WERI-Rb-1 (cell line): Measurements from ENCODE around the gene HTR6.

Experiments used
- DNase-seq: peaks from one replicate; pipeline ENCODE4 v3.0.0-alpha.2; 2020
- H3K27ac ChIP-seq: fragments of 250-450 bp; sonication (Bioruptor Pico); 2 replicates; pipeline ENCODE4 v1.5.1; 2020; ENCODE audit warnings: mild to moderate bottlenecking, moderate library complexity
- H3K27me3 ChIP-seq: fragments of 250-450 bp; sonication (Bioruptor Pico); 2 replicates; pipeline ENCODE4 v1.5.1; 2021; ENCODE audit warnings: mild to moderate bottlenecking, low read depth, moderate library complexity; ENCODE audit not compliant: insufficient read depth, severe bottlenecking
- H3K36me3 ChIP-seq: fragments of 250-450 bp; sonication (Bioruptor Pico); 2 replicates; pipeline ENCODE4 v1.5.1; 2020; ENCODE audit warnings: mild to moderate bottlenecking, moderate library complexity
- H3K4me3 ChIP-seq: 2 replicates; pipeline ENCODE4 v1.5.1; 2011; ENCODE audit warnings: low read depth, mild to moderate bottlenecking, control low read depth, low read length
- H3K9me3 ChIP-seq: fragments of 250-450 bp; sonication (Bioruptor Pico); 2 replicates; pipeline ENCODE4 v1.5.1; 2021; ENCODE audit warnings: mild to moderate bottlenecking, moderate library complexity; ENCODE audit not compliant: severe bottlenecking
- TF ChIP-seq, protein P1 (sequence below): IDR thresholded peaks from 2 replicates; pipeline ENCODE4 v1.5.1; 2011; ENCODE audit warnings: low read depth, mild to moderate bottlenecking, control low read depth, inconsistent platforms, low read length

Gene HTR6

DNA sequence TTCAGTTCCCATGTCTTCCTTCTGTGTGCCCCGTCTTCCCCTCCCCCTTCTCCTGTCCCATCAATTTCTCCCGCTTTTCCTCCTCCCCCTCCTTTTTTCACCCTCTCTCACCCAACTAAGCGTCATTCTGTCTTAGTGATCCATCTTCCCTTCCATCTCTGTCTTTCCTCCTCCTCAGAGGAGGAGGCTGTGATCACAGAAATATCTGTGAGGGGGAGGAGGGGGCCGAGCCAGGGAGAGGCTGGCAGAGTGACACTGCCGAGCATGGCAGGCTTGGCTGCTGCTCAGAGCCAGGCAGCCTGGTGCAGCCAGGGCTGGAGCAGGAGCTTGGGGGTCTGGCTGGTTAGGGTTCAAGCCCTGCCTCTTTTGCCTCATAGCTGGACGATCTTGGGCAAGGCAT lies 7.6 kb downstream of the HTR6 start:
- H3K27me3 ChIP-seq, result no peaks in the 10 kb centered on the region
- DNase-seq, result no peak
- no peak overlapping the region for H3K27ac ChIP-seq
- no peaks in the 10 kb centered on the region for H3K9me3 ChIP-seq
- no peaks in the 10 kb centered on the region for H3K36me3 ChIP-seq
- H3K4me3 ChIP-seq, result no peak overlapping the region
- TF ChIP-seq, protein P1, sequence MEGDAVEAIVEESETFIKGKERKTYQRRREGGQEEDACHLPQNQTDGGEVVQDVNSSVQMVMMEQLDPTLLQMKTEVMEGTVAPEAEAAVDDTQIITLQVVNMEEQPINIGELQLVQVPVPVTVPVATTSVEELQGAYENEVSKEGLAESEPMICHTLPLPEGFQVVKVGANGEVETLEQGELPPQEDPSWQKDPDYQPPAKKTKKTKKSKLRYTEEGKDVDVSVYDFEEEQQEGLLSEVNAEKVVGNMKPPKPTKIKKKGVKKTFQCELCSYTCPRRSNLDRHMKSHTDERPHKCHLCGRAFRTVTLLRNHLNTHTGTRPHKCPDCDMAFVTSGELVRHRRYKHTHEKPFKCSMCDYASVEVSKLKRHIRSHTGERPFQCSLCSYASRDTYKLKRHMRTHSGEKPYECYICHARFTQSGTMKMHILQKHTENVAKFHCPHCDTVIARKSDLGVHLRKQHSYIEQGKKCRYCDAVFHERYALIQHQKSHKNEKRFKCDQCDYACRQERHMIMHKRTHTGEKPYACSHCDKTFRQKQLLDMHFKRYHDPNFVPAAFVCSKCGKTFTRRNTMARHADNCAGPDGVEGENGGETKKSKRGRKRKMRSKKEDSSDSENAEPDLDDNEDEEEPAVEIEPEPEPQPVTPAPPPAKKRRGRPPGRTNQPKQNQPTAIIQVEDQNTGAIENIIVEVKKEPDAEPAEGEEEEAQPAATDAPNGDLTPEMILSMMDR, result no peak

DNA sequence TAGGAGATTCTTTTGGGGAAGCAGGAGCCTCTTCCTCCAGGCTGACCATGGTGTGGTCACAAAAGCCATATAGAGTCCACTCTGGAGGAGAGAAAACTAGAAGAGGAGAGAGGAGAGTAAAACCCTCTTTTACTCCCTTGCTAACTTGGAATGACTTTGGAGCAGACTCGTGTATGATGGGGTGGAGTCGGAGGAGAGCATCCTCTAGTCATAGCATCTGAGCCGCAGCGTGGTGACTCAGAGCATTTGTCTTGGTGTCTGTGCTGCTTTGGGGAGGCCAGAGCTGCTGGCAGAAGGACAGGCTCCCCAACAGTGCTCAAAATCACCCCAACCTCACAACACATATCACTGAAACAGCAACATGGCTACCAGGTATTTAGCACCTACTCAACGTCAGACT lies 11.1 kb downstream of the HTR6 start:
- no peaks in the 10 kb centered on the region for H3K9me3 ChIP-seq
- H3K27ac ChIP-seq, result no peak overlapping the region
- H3K4me3 ChIP-seq, result no peak overlapping the region
- H3K27me3 ChIP-seq, result no peaks in the 10 kb centered on the region
- DNase-seq, result no peak
- TF ChIP-seq, protein P1, result no peak
- H3K36me3 ChIP-seq, result no peaks in the 10 kb centered on the region

DNA sequence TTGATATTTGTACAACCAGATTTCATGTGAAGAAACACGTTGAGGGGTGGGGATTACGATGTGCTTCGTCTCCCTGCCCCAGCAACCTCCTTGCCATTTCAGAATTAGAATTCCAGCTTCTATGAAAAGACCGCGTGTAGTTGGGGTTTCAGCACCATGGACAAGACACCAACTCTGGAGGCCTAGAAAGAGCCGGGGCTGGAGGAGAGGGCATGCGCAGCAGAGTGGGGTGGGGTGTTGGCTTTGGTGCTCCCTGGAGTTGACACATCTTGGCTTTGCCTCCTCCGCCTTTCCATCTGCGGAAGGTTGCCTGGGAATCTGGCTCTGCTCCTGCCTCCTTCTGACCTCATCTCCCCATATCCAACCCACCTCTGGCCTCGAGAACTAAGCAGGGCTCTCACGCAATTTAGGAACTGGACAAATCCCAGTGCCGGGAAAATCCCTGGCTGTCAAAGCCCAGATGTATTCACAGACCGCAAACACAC lies 11.8 kb downstream of the HTR6 start:
- no peaks in the 10 kb centered on the region for H3K27me3 ChIP-seq
- H3K36me3 ChIP-seq, result no peaks in the 10 kb centered on the region
- no peak overlapping the region for H3K27ac ChIP-seq
- H3K9me3 ChIP-seq, result no peaks in the 10 kb centered on the region
- no peak overlapping the region for H3K4me3 ChIP-seq
- no peak for DNase-seq
- TF ChIP-seq, protein P1, result no peak

DNA sequence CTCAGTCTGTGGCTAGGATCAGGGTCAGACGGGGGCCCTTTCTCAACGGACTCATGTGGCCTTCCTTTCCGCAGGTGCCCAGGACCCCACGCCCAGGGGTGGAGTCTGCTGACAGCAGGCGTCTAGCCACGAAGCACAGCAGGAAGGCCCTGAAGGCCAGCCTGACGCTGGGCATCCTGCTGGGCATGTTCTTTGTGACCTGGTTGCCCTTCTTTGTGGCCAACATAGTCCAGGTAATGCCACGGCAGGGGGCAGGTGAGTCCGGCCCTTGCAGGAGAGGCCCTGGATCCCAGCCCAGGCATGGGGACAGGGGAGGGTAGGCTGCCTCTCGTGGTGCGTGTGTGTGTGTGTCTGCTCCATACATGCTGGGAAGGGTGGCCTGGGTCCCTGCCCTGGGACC lies 13.8 kb downstream of the HTR6 start:
- no peak overlapping the region for H3K27ac ChIP-seq
- H3K36me3 ChIP-seq, result no peaks in the 10 kb centered on the region
- H3K9me3 ChIP-seq, result no peaks in the 10 kb centered on the region
- H3K27me3 ChIP-seq, result no peaks in the 10 kb centered on the region
- TF ChIP-seq, protein P1, result no peak
- H3K4me3 ChIP-seq, result no peak overlapping the region
- no peak for DNase-seq

DNA sequence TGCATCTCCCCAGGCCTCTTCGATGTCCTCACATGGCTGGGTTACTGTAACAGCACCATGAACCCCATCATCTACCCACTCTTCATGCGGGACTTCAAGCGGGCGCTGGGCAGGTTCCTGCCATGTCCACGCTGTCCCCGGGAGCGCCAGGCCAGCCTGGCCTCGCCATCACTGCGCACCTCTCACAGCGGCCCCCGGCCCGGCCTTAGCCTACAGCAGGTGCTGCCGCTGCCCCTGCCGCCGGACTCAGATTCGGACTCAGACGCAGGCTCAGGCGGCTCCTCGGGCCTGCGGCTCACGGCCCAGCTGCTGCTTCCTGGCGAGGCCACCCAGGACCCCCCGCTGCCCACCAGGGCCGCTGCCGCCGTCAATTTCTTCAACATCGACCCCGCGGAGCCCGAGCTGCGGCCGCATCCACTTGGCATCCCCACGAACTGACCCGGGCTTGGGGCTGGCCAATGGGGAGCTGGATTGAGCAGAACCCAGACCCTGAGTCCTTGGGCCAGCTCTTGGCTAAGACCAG lies 14.3 kb downstream of the HTR6 start:
- TF ChIP-seq, protein P1, result no peak
- H3K36me3 ChIP-seq, result no peaks in the 10 kb centered on the region
- H3K9me3 ChIP-seq, result no peaks in the 10 kb centered on the region
- DNase-seq, result no peak
- no peak overlapping the region for H3K27ac ChIP-seq
- H3K4me3 ChIP-seq, result no peak overlapping the region
- H3K27me3 ChIP-seq, result no peaks in the 10 kb centered on the region

DNA sequence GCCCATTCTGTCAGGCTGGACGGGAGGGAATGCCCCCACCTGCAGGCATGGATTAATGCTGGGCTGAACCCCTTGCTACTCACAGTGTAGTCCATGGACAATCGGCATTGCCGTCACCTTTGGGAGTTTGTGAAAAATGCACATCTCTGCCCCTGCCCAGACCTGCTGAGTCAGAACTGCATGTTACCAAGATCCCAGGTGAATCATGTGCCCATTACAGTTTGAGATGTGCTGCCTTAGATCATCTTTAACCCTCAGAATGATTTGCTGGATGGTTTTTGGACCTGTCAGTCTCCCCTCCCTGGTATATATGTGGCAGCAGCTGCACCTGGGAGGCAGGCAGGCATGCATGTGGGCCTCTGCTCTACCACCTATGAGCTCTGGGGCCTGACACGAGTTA lies 15.0 kb downstream of the HTR6 start:
- Histone ChIP-seq H3K27ac (no peak overlapping the region), H3K27me3 (no peaks in the 10 kb centered on the region), H3K4me3 (no peak overlapping the region), H3K9me3 (no peaks in the 10 kb centered on the region), H3K36me3 (no peaks in the 10 kb centered on the region)
- TF ChIP-seq, protein P1, result no peak
- DNase-seq, result no peak
